ENCODE measurements around the gene PSMB3.

GRCh38 chr17:38753071-38753506 is 548 bp downstream of the PSMB3 start:
- TF ChIP-seq POLR2AphosphoS5 (IDR thresholded peaks at IDR 0.05; ENCODE audit: low read depth, low read length) (no peak), CTCF (IDR thresholded peaks at IDR 0.05) (no peak), REST (IDR thresholded peaks at IDR 0.05; ENCODE audit: insufficient read depth in 1 of 2, low read depth in 2 of 2, low read length in 1 of 2) (no peak), TCF7L2 (IDR thresholded peaks at IDR 0.05; ENCODE audit: low read depth, low read length) (no peak), SIN3A (IDR thresholded peaks at IDR 0.05; ENCODE audit: borderline replicate concordance, insufficient read depth, low read depth, low read length) (no peak)
